Peyer's patch (tissue), 4 donors: ENCODE results near the gene MYO18B. TPM values are rescaled to one million over a fixed set of nuclear protein-coding genes. Genes with fewer than 3 reads are reported as not detected.
A peak's percentile ranks its signal among the peaks of the same experiment; 100 is the strongest.

Experiments
- DNase-seq, 3 donors: peaks; one replicate each; pipeline ENCODE4 v3.0.0-alpha.2; 2017 to 2019
- H3K27ac ChIP-seq, 4 donors: fragments of 200-600 bp; sonication (generic); one replicate each; pipeline ENCODE4 v1.5.1; 2016 to 2019
- H3K27me3 ChIP-seq, 2 donors: fragments of 200-600 bp; sonication (generic); one replicate each; pipeline ENCODE4 v1.5.1; 2019
- H3K36me3 ChIP-seq, 3 donors: fragments of 200-600 bp; sonication (generic); one replicate each; pipeline ENCODE4 v1.5.1; 2016 to 2019
- H3K4me1 ChIP-seq, 4 donors: fragments of 200-600 bp; sonication (generic); one replicate each; pipeline ENCODE4 v1.5.1; 2016 to 2019
- H3K4me3 ChIP-seq, 4 donors: fragments of 200-600 bp; sonication (generic); 1 replicate in 3 of 4; 2 replicates in 1 of 4; pipeline ENCODE4 v1.5.1; 2016 to 2019; ENCODE audit warnings: mild to moderate bottlenecking in 1 of 4
- H3K9me3 ChIP-seq, 4 donors: fragments of 200-600 bp; sonication (generic); one replicate each; pipeline ENCODE4 v1.5.1; 2016 to 2019; ENCODE audit warnings: mild to moderate bottlenecking in 1 of 4
- POLR2A ChIP-seq, 2 donors: fragments of 450-650 bp; IDR thresholded peaks; one replicate each; pipeline ENCODE4 v1.5.1; 2017; ENCODE audit warnings: antibody characterized with exemption in 2 of 2, mild to moderate bottlenecking in 2 of 2, moderate library complexity in 2 of 2
- total RNA-seq, 4 donors: library from RNA; depleted of rRNA; stranded (reverse); fragments of >200 nt; gene quantifications; one replicate each; pipeline ENCODE4 v1.1.0, GENCODE V29; 2016
- TF ChIP-seq, protein P1 (sequence below), 6 experiments: fragments of 450-650 bp in 4 of 6; fragments of 200-600 bp in 2 of 6; sonication (generic) in 1 of 6; IDR thresholded peaks; one replicate each; pipeline ENCODE4 v1.5.1; 2017 to 2019; ENCODE audit warnings: antibody characterized with exemption in 6 of 6, mild to moderate bottlenecking in 3 of 6, moderate library complexity in 1 of 6

MYO18B gene
- total RNA-seq, 4 donors from 2014 or later = 0.28 to 0.83 TPM; not detected in 2

DNA sequence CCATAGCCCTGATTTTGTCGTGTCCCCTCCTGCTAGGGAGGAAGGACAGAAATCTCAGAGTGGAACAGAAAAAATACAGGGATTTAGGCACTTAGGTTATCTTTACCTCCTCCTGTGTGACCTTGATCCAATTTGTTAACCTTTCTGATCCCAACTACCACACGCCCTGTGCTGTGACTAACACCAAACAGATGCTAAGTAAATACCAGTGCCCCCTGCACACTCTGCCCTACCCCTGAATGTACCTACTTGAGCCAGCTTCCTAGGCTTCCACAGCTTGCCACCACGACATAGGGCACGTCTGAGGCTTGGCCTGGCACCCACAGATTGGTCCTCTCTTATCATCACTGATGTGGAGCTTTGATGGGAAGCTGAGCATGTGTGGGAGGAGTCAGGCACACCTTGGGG is 9.2 kb downstream of the MYO18B start:
- TF ChIP-seq, protein P1, sequence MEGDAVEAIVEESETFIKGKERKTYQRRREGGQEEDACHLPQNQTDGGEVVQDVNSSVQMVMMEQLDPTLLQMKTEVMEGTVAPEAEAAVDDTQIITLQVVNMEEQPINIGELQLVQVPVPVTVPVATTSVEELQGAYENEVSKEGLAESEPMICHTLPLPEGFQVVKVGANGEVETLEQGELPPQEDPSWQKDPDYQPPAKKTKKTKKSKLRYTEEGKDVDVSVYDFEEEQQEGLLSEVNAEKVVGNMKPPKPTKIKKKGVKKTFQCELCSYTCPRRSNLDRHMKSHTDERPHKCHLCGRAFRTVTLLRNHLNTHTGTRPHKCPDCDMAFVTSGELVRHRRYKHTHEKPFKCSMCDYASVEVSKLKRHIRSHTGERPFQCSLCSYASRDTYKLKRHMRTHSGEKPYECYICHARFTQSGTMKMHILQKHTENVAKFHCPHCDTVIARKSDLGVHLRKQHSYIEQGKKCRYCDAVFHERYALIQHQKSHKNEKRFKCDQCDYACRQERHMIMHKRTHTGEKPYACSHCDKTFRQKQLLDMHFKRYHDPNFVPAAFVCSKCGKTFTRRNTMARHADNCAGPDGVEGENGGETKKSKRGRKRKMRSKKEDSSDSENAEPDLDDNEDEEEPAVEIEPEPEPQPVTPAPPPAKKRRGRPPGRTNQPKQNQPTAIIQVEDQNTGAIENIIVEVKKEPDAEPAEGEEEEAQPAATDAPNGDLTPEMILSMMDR (IDR thresholded peaks at IDR 0.05) = no peak
- no peaks in the 10 kb centered on the region for H3K4me1 ChIP-seq
- DNase-seq = no peak
- H3K9me3 ChIP-seq = no peaks in the 10 kb centered on the region
- no peaks in the 10 kb centered on the region for H3K27me3 ChIP-seq
- no peaks in the 10 kb centered on the region for H3K36me3 ChIP-seq
- H3K27ac ChIP-seq = no peak overlapping the region
- H3K4me3 ChIP-seq = no peak overlapping the region

DNA sequence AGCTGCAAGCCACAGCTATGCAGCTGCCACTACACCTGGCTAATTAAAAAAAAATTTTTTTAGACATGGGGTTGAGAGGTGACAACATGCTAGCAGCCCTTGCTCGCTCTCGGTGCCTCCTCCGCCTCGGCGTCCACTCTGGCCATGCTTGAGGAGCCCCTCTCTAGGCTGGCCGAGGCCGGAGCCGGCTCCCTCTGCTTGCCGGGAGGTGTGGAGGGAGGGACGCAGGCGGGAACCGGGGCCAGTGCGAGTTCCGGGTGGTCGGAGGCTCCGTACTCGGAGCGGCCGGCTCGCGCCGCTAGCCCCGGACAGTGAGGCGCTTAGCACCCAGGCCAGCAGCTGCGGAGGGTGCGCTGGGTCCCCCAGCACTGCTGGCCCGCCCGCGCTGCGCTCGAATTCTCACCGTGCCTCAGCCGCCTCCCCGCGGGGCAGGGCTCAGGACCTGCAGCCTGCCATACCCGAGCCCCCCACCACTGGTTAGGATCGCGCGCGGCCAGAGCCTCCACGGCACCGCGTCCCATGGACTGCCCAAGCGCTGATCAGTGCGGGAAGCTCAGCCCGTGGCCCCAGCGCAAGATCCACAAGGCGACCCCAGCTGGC is 10.7 kb downstream of the MYO18B start:
- no peaks in the 10 kb centered on the region for H3K27me3 ChIP-seq
- H3K4me1 ChIP-seq = no peaks in the 10 kb centered on the region
- no peak for DNase-seq
- H3K27ac ChIP-seq = no peak overlapping the region
- no peak for TF ChIP-seq POLR2A (IDR thresholded peaks at IDR 0.05)
- no peak overlapping the region for H3K4me3 ChIP-seq
- no peaks in the 10 kb centered on the region for H3K36me3 ChIP-seq
- H3K9me3 ChIP-seq = no peaks in the 10 kb centered on the region

DNA sequence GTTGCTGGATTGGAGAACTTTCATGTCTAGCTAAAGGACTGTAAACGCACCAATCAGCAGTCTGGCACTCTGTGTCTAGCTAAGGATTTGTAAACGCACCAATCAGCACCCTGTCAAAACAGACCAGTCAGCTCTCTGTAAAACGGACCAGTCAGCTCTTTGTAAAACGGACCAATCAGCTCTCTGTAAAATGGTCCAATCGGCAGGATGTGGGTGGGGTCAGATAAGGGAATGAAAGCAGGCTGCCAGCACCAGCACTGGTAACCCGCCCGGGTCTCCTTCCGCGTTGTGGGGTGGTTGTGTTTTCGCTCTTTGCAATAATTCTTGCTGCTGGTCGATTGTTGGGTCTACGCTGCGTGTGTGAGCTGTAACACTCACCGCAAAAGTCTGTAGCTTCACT is 11.3 kb downstream of the MYO18B start:
- Histone ChIP-seq H3K4me1 (no peaks in the 10 kb centered on the region), H3K4me3 (no peak overlapping the region), H3K9me3 (no peaks in the 10 kb centered on the region), H3K27me3 (no peaks in the 10 kb centered on the region), H3K27ac (no peak overlapping the region), H3K36me3 (no peaks in the 10 kb centered on the region)
- TF ChIP-seq, protein P1 (IDR thresholded peaks at IDR 0.05) = no peak
- TF ChIP-seq POLR2A (IDR thresholded peaks at IDR 0.05) = no peak
- DNase-seq = no peak

DNA sequence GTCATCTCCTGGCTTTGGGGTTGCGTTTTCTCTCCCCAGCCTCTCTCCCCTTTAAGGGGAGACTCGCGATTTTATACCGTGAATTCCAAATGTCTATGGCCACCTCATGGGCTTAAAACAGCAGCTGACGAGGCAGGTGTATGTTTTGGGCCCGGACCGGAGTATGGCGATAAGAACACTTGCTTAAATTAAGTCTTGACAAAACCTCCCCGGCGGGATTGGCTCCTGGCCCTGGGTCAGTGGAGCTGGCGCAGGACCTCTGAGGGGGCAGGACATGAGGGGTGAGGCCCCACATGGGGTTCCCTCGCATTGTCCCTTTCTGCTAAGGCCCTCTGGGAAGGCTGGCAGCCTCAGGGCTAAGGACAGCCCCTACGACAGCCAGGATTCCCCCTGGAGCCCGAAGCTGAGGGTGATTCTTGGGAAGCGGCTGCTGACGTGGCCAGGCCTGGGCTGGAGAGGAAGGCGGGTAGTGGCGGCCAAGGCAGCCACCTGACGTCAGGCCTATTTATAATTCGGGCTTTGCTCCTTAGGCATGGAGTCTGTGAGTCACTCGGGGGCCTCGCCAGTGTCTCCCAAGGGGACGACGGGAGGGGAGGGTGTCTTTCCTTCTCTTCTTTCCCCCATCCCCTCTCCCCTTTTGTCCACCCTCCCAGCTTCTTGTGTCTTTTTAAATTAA is 12.7 kb downstream of the MYO18B start:
- H3K4me3 ChIP-seq = no peak overlapping the region
- H3K27me3 ChIP-seq = no peaks in the 10 kb centered on the region
- peak overlapping the region in 1 of 4 donors; percentile 42 for H3K27ac ChIP-seq
- H3K4me1 ChIP-seq = no peaks in the 10 kb centered on the region
- no peaks in the 10 kb centered on the region for H3K9me3 ChIP-seq
- no peak for TF ChIP-seq POLR2A (IDR thresholded peaks at IDR 0.05)
- TF ChIP-seq, protein P1 (IDR thresholded peaks at IDR 0.05) = no peak
- no peaks in the 10 kb centered on the region for H3K36me3 ChIP-seq
- DNase-seq = no peak

DNA sequence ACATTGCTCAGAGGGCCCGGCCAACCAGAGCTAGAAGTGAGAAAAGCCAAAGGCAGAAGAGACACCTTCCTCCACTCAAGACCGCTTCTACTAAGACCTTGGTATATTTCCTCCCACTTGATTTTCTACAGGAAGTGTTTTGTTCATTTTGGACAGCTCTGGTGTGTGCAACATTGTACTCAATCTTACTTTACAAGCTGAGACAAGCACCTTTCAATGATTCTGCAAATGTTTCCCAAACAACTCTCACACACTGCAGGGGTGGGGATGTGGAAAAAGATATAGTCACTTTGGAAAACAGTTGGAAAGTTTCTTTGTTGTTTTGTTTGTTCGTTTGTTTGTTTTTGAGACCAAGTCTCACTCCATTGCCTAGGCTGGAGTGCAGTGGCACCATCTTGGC is 15.7 kb downstream of the MYO18B start:
- H3K27ac ChIP-seq = no peak overlapping the region
- no peaks in the 10 kb centered on the region for H3K36me3 ChIP-seq
- no peak for TF ChIP-seq POLR2A (IDR thresholded peaks at IDR 0.05)
- TF ChIP-seq, protein P1 (IDR thresholded peaks at IDR 0.05) = no peak
- no peaks in the 10 kb centered on the region for H3K27me3 ChIP-seq
- no peak overlapping the region for H3K4me3 ChIP-seq
- H3K4me1 ChIP-seq = no peaks in the 10 kb centered on the region
- no peaks in the 10 kb centered on the region for H3K9me3 ChIP-seq
- DNase-seq = no peak

- Histone ChIP-seq H3K4me3 (no peak overlapping the region), H3K27me3 (no peaks in the 10 kb centered on the region), H3K36me3 (no peaks in the 10 kb centered on the region), H3K27ac (no peak overlapping the region), H3K4me1 (no peaks in the 10 kb centered on the region), H3K9me3 (no peaks in the 10 kb centered on the region)
- no peak for DNase-seq
- TF ChIP-seq, protein P1 (IDR thresholded peaks at IDR 0.05) = no peak
- TF ChIP-seq POLR2A (IDR thresholded peaks at IDR 0.05) = no peak
These were observed 16.3 kb downstream of the MYO18B start for GRCh38 chr22:25758316-25758715.
